ENCODE results near the gene CYP24A1. TPM values are rescaled to one million over a fixed set of nuclear protein-coding genes. Genes with fewer than 3 reads are reported as not detected.

CYP24A1 gene
- total RNA-seq, 1 donor from 2014 or later, result not detected

DNA sequence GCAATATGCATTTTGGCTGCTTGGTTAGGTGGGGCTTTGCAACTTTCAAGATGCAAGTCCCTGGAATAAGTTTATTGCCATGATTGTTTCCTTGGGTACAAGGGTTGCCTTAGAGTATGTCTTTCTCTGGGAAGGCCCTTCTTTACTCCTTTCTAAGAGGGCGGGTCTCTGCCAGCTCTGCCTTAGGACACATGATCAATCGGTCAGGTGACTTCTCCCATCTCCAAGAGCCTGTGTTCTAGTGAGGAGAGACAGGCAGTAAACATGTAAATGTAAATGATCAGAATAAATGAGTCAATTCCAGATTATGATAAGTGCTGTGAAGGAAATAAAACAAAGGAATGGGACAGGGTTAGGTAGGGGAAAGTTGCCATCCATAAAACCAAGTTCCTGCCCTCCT lies 60.2 kb downstream of the CYP24A1 start:
- POLR2A ChIA-PET, result no interaction called here
- DNase-seq (no peak), ATAC-seq (ENCODE audit: low read depth) (no peak)
- no peaks in the 10 kb centered on the region for H3K4me1 Mint-ChIP-seq
- H3K27ac Mint-ChIP-seq, result no peak overlapping the region
- CTCF ChIA-PET, result no interaction called here
- TF ChIP-seq, protein P1, sequence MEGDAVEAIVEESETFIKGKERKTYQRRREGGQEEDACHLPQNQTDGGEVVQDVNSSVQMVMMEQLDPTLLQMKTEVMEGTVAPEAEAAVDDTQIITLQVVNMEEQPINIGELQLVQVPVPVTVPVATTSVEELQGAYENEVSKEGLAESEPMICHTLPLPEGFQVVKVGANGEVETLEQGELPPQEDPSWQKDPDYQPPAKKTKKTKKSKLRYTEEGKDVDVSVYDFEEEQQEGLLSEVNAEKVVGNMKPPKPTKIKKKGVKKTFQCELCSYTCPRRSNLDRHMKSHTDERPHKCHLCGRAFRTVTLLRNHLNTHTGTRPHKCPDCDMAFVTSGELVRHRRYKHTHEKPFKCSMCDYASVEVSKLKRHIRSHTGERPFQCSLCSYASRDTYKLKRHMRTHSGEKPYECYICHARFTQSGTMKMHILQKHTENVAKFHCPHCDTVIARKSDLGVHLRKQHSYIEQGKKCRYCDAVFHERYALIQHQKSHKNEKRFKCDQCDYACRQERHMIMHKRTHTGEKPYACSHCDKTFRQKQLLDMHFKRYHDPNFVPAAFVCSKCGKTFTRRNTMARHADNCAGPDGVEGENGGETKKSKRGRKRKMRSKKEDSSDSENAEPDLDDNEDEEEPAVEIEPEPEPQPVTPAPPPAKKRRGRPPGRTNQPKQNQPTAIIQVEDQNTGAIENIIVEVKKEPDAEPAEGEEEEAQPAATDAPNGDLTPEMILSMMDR (IDR thresholded peaks at IDR 0.05), result no peak
- no peak overlapping the region for H3K4me3 Mint-ChIP-seq
- H3K9me3 Mint-ChIP-seq, result no peaks in the 10 kb centered on the region
- no peaks in the 10 kb centered on the region for H3K36me3 Mint-ChIP-seq (ENCODE audit: low read depth)
- peaks cover 7% of the 10 kb centered on the region for H3K27me3 Mint-ChIP-seq
- intact Hi-C loops (cut with micrococcal nuclease), result no loop called here

DNA sequence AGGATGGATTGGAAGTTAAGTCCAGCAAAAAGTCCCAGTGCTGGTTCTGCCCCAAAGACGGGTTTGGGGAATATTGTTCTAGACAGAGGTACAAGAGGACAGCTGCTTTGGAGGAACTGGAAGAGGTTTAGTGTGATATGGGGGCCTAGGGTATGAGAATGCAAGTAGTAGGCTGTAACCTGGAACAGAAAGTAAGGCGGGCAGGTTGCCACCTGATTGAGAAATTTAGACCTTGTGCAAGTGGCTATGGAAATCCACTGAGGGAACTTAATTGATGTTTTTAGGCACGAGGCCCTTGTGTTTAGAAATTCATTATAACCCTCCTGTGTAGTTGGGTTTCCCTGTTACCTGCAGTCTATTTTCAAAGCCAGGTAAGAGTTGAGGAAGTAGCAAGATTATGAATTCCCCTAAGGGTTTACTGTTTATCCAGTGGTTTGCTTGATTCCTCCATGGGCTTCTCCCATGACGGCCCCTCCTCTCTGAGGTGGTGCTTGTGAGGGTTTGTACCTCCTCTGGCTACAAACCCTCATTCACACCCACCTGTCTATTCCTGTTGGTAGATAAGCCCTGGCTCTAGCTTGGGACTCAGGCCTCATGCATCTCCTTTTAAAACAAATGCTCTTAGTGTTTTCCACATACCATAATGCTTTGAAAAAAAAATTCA lies 61.4 kb downstream of the CYP24A1 start:
- TF ChIP-seq, protein P1 (IDR thresholded peaks at IDR 0.05), result no peak
- Mint-ChIP-seq H3K27me3 (peaks cover 9% of the 10 kb centered on the region), H3K4me3 (no peak overlapping the region), H3K9me3 (no peaks in the 10 kb centered on the region), H3K4me1 (no peaks in the 10 kb centered on the region), H3K27ac (no peak overlapping the region), H3K36me3 (ENCODE audit: low read depth) (no peaks in the 10 kb centered on the region)
- ATAC-seq (ENCODE audit: low read depth), result no peak
- intact Hi-C loops (cut with micrococcal nuclease), result no loop called here
- DNase-seq, result no peak
- ChIA-PET POLR2A (no interaction called here), CTCF (interaction anchor here (0.7 kb wide), 1 partner anchor 17 kb away, joined by 3 read pairs; no protein-coding TSS in a partner anchor)

DNA sequence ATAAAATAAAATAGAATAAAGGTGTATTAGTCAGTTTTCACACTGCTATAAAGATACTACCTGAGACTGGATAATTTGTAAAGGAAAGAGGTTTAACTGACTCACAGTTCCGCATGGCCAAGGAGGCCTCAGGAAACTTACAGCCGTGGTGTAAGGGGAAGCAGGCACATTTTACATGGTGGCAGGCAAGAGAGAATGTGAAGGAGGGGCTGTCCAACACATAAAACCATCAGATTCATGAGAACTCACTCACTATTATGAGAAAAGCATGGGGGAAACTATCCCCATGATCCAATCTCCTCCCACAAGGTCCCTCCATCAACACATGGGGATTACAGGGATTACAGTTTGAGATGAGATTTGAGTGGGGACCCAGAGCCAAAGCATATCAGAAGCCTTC lies 62.3 kb downstream of the CYP24A1 start:
- no peak for ATAC-seq (ENCODE audit: low read depth)
- POLR2A ChIA-PET, result no interaction called here
- TF ChIP-seq, protein P1 (IDR thresholded peaks at IDR 0.05), result no peak

DNA sequence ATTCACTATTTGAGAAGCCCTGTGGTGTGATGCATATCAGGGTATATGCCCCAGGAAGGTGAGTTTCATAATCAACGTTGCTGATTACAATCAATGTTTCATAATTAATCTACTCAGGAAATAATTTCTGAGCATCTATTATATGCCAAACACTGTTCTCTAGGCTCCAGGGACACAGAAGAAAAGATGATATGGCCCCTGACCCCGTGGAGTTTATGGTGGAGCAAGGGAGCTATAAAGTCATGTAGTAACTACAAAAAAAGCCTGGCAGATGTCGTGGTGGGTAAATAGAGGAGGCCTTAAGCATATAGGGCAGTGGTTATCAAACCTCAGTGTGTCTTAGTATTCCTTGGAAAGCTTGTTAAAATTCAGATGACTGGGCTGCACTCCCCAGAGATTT lies 63.3 kb downstream of the CYP24A1 start:
- H3K4me1 Mint-ChIP-seq, result no peaks in the 10 kb centered on the region
- ChIA-PET CTCF (no interaction called here), POLR2A (no interaction called here)
- H3K36me3 Mint-ChIP-seq (ENCODE audit: low read depth), result no peaks in the 10 kb centered on the region
- H3K9me3 Mint-ChIP-seq, result no peaks in the 10 kb centered on the region
- DNase-seq (no peak), ATAC-seq (ENCODE audit: low read depth) (no peak)
- intact Hi-C loops (cut with micrococcal nuclease), result no loop called here
- TF ChIP-seq, protein P1 (IDR thresholded peaks at IDR 0.05), result no peak
- H3K27ac Mint-ChIP-seq, result no peak overlapping the region
- no peak overlapping the region for H3K4me3 Mint-ChIP-seq
- H3K27me3 Mint-ChIP-seq, result peaks cover 9% of the 10 kb centered on the region

More for the DNA sequence above, 62.3 kb downstream of the CYP24A1 start:
- Mint-ChIP-seq H3K27me3 (peaks cover 9% of the 10 kb centered on the region), H3K4me3 (no peak overlapping the region), H3K4me1 (no peaks in the 10 kb centered on the region), H3K27ac (no peak overlapping the region), H3K36me3 (ENCODE audit: low read depth) (no peaks in the 10 kb centered on the region), H3K9me3 (no peaks in the 10 kb centered on the region)
- intact Hi-C loops (cut with micrococcal nuclease), result no loop called here
- CTCF ChIA-PET, result interaction anchor here (0.7 kb wide), 1 partner anchor 16 kb away, joined by 3 read pairs; no protein-coding TSS in a partner anchor
- DNase-seq, result no peak

DNA sequence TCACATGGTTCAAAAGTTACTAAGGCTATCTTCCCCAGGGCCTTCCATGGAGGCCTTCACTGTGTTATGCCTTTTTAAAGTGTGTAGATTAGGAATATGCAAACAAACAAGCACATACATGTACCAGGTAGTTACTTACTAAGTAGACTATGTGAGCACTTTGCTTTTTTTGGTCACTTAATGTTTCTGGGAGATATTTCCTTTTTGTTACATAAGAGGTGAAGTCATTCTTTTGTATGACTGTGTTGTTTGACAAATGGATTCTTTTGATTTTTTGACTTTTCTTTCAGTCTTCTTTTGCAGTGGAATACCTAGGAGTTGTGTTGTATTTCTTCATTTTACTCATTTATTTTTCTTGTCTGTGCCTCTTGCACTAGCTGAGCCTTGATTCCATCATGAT lies 63.7 kb downstream of the CYP24A1 start:
- H3K4me3 Mint-ChIP-seq, result no peak overlapping the region
- H3K27ac Mint-ChIP-seq, result no peak overlapping the region
- H3K4me1 Mint-ChIP-seq, result no peaks in the 10 kb centered on the region
- no peak for DNase-seq
- CTCF ChIA-PET, result interaction anchor here (0.7 kb wide), 1 partner anchor 13 kb away, joined by 3 read pairs; no protein-coding TSS in a partner anchor
- POLR2A ChIA-PET, result no interaction called here
- H3K36me3 Mint-ChIP-seq (ENCODE audit: low read depth), result no peaks in the 10 kb centered on the region
- intact Hi-C loops (cut with micrococcal nuclease), result no loop called here
- no peaks in the 10 kb centered on the region for H3K9me3 Mint-ChIP-seq
- peaks cover 9% of the 10 kb centered on the region for H3K27me3 Mint-ChIP-seq
- no peak for ATAC-seq (ENCODE audit: low read depth)
- TF ChIP-seq, protein P1 (IDR thresholded peaks at IDR 0.05), result no peak

Data from activated B cell treated with CpG ODN at 0.5 μM for 24 hours (primary cell).